ENCODE results near the gene RPH3AL.

Gene RPH3AL

GRCh38 chr17:353838-354234 lies 1.2 kb upstream of the RPH3AL start:
- no peak for TF ChIP-seq Cebpa-rat (IDR thresholded peaks at IDR 0.05)
- H3K4me3 ChIP-seq, result no peak overlapping the region
- H3K9me3 ChIP-seq, result peaks cover 27% of the 10 kb centered on the region
- H3K27me3 ChIP-seq, result no peaks in the 10 kb centered on the region
- H3K36me3 ChIP-seq, result no peaks in the 10 kb centered on the region; the same call in 1 of the 2 replicates
- peaks cover 87% of the 10 kb centered on the region for H3K4me1 ChIP-seq
- peak overlapping the region; percentile 89 for H3K4me2 ChIP-seq
- no peaks in the 10 kb centered on the region for H4K20me1 ChIP-seq
- H3K9ac ChIP-seq, result no peak overlapping the region
- 0 out of 2 replicates have a peak overlapping the region, but pooled peaks have one; percentile 86 for H3K27ac ChIP-seq

- Histone ChIP-seq H3K27me3 (no peaks in the 10 kb centered on the region), H3K4me2 (peak overlapping the region; percentile 89), H3K4me3 (no peak overlapping the region), H4K20me1 (no peaks in the 10 kb centered on the region), H3K27ac (peak overlapping the region; percentile 86), H3K9me3 (peaks cover 27% of the 10 kb centered on the region), H3K4me1 (peaks cover 87% of the 10 kb centered on the region), H3K36me3 (no peaks in the 10 kb centered on the region; the same call in 1 of the 2 replicates), H3K9ac (no peak overlapping the region)
- no peak for TF ChIP-seq Cebpa-rat (IDR thresholded peaks at IDR 0.05)
Observed at GRCh38 chr17:353213-353837, 718 bp upstream of the RPH3AL start.

DNA sequence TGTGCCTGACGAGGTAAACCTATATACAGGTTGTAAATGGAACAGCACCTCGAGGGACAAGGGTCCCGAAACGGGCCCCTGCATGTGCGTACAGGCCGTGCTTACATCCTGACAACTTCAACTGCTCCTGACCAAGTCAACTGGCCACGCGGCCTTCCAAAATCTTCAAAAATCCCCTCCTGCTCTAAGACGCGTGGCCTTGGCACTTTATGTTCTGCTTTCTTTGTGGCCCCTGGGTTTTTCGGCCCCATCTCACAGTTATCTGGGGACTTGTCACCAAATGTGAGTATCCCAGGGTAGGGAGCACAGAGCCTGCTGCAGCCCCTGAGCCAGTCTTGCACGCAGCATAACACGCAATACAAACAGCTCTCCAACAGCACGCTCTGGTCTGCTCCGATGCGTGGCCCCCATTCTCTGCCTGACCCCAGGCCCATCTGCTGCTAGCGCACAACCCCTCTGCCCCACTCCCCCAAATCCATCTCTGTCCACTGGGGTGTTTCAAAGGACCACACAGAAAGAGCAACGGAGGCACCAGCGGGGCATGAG lies 659 bp downstream of the RPH3AL start:
- no peaks in the 10 kb centered on the region for H3K27me3 ChIP-seq
- peak overlapping the region; percentile 43 for H3K9ac ChIP-seq
- peak overlapping the region; percentile 89 for H3K4me2 ChIP-seq
- H3K4me1 ChIP-seq, result peaks cover 87% of the 10 kb centered on the region
- no peaks in the 10 kb centered on the region; the same call in 1 of the 2 replicates for H3K36me3 ChIP-seq
- H4K20me1 ChIP-seq, result no peaks in the 10 kb centered on the region
- H3K4me3 ChIP-seq, result peak overlapping the region; percentile 30; the same call in 1 of the 2 replicates
- no peak for TF ChIP-seq Cebpa-rat (IDR thresholded peaks at IDR 0.05)
- H3K27ac ChIP-seq, result peak overlapping the region; percentile 86
- H3K9me3 ChIP-seq, result peaks cover 31% of the 10 kb centered on the region

DNA sequence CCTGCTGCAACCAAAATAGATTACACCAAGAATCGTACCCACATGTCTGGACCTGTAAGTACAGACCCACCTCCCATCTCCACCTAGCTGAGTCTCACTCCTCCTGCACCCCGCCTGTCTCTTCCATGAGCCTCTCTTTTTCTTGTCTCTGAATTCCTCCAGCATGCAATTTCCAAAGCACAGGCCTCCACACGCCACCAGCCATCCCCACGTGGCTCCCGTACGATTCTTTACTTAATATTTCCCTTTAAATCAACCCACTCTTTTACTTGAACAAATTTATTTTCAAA lies 1.2 kb downstream of the RPH3AL start:
- Histone ChIP-seq H3K4me2 (peak overlapping the region; percentile 89), H3K27me3 (no peaks in the 10 kb centered on the region), H3K9ac (0 out of 2 replicates have a peak overlapping the region, but pooled peaks have one; percentile 43)

GRCh38 chr17:350706-351448 lies 1.7 kb downstream of the RPH3AL start:
- H3K9ac ChIP-seq, result peak overlapping the region; percentile 57; the same call in 1 of the 2 replicates
- H3K4me3 ChIP-seq, result peak overlapping the region; percentile 30

More for the DNA sequence above, 1.2 kb downstream of the RPH3AL start:
- peaks cover 86% of the 10 kb centered on the region for H3K4me1 ChIP-seq
- H3K27ac ChIP-seq, result peak overlapping the region; percentile 86
- H3K9me3 ChIP-seq, result peaks cover 32% of the 10 kb centered on the region
- no peaks in the 10 kb centered on the region for H4K20me1 ChIP-seq
- H3K36me3 ChIP-seq, result no peaks in the 10 kb centered on the region; the same call in 1 of the 2 replicates
- H3K4me3 ChIP-seq, result peak overlapping the region; percentile 30
- no peak for TF ChIP-seq Cebpa-rat (IDR thresholded peaks at IDR 0.05)

GRCh38 chr17:349666-350065 lies 2.9 kb downstream of the RPH3AL start:
- peaks cover 93% of the 10 kb centered on the region for H3K4me1 ChIP-seq
- peak overlapping the region; percentile 57 for H3K9ac ChIP-seq
- no peaks in the 10 kb centered on the region for H4K20me1 ChIP-seq
- no peak for TF ChIP-seq Cebpa-rat (IDR thresholded peaks at IDR 0.05)
- peak overlapping the region; percentile 86 for H3K27ac ChIP-seq
- peaks cover 32% of the 10 kb centered on the region for H3K9me3 ChIP-seq
- no peaks in the 10 kb centered on the region for H3K27me3 ChIP-seq
- H3K4me3 ChIP-seq, result no peak overlapping the region
- peak overlapping the region; percentile 89 for H3K4me2 ChIP-seq
- peaks cover 4% of the 10 kb centered on the region; the same call in 1 of the 2 replicates for H3K36me3 ChIP-seq

More at GRCh38 chr17:350706-351448, 1.7 kb downstream of the RPH3AL start:
- Histone ChIP-seq H3K27ac (peak overlapping the region; percentile 86), H3K4me2 (peak overlapping the region; percentile 89), H4K20me1 (no peaks in the 10 kb centered on the region), H3K4me1 (peaks cover 88% of the 10 kb centered on the region), H3K9me3 (peaks cover 32% of the 10 kb centered on the region), H3K27me3 (no peaks in the 10 kb centered on the region), H3K36me3 (no peaks in the 10 kb centered on the region; the same call in 1 of the 2 replicates)
- TF ChIP-seq Cebpa-rat (IDR thresholded peaks at IDR 0.05), result no peak

- no peaks in the 10 kb centered on the region for H3K27me3 ChIP-seq
- peak overlapping the region; percentile 86 for H3K27ac ChIP-seq
- no peak overlapping the region; the same call in 1 of the 2 replicates for H3K9ac ChIP-seq
- H3K4me2 ChIP-seq, result peak overlapping the region; percentile 89
- peaks cover 35% of the 10 kb centered on the region for H3K9me3 ChIP-seq
- TF ChIP-seq Cebpa-rat (IDR thresholded peaks at IDR 0.05), result no peak
- peaks cover 85% of the 10 kb centered on the region for H3K4me1 ChIP-seq
- no peak overlapping the region for H3K4me3 ChIP-seq
- H3K36me3 ChIP-seq, result 0 out of 2 replicates have a peak, but pooled peaks cover 4% of the 10 kb centered on the region
- no peaks in the 10 kb centered on the region for H4K20me1 ChIP-seq
Observed at GRCh38 chr17:348692-349425, 3.7 kb downstream of the RPH3AL start.

- Histone ChIP-seq H3K4me2 (peak overlapping the region; percentile 89), H3K4me1 (peaks cover 76% of the 10 kb centered on the region), H3K4me3 (no peak overlapping the region), H3K27ac (no peak overlapping the region), H3K9me3 (peaks cover 41% of the 10 kb centered on the region), H3K27me3 (no peaks in the 10 kb centered on the region), H3K36me3 (0 out of 2 replicates have a peak, but pooled peaks cover 4% of the 10 kb centered on the region), H4K20me1 (no peaks in the 10 kb centered on the region), H3K9ac (no peak overlapping the region)
- TF ChIP-seq Cebpa-rat (IDR thresholded peaks at IDR 0.05), result no peak
Observed at GRCh38 chr17:348012-348411, 4.6 kb downstream of the RPH3AL start.

GRCh38 chr17:347309-347899 lies 5.2 kb downstream of the RPH3AL start:
- Histone ChIP-seq H3K9me3 (peaks cover 41% of the 10 kb centered on the region), H3K36me3 (0 out of 2 replicates have a peak, but pooled peaks cover 4% of the 10 kb centered on the region), H3K27ac (no peak overlapping the region), H3K4me2 (peak overlapping the region; percentile 89), H4K20me1 (no peaks in the 10 kb centered on the region), H3K4me3 (no peak overlapping the region), H3K9ac (no peak overlapping the region), H3K4me1 (peaks cover 70% of the 10 kb centered on the region), H3K27me3 (no peaks in the 10 kb centered on the region)
- TF ChIP-seq Cebpa-rat (IDR thresholded peaks at IDR 0.05), result no peak

All from BLaER1 (cell line).